HG03039 (cell line): Measurements from ENCODE around the gene ZNF639.

Source experiments
- ATAC-seq: cut with Tn5 transposase; IDR thresholded peaks from one replicate; pipeline ENCODE4 v1.9.1; 2021; ENCODE audit warnings: mild to moderate bottlenecking, moderate library complexity; ENCODE audit not compliant: unreplicated experiment

Gene ZNF639

GRCh38 chr3:179309225-179310078 lies 13.4 kb upstream of the ZNF639 start:
- ATAC-seq: peak; percentile 76

GRCh38 chr3:179318876-179319275 lies 4.0 kb upstream of the ZNF639 start:
- no peak for ATAC-seq

- no peak for ATAC-seq
Observed at GRCh38 chr3:179321668-179322285, 1.1 kb upstream of the ZNF639 start.

- peak; percentile 39 for ATAC-seq
Observed at GRCh38 chr3:179323197-179324110, 623 bp downstream of the ZNF639 start.

GRCh38 chr3:179324270-179324754 lies 1.5 kb downstream of the ZNF639 start:
- no peak for ATAC-seq

GRCh38 chr3:179330438-179330837 lies 7.6 kb downstream of the ZNF639 start:
- ATAC-seq: no peak

GRCh38 chr3:179332240-179332639 lies 9.4 kb downstream of the ZNF639 start:
- ATAC-seq: no peak

GRCh38 chr3:179333084-179333483 lies 10.3 kb downstream of the ZNF639 start:
- no peak for ATAC-seq

- ATAC-seq: no peak
Observed at GRCh38 chr3:179336345-179336929, 13.6 kb downstream of the ZNF639 start.

- peak; percentile 94 for ATAC-seq
Observed at GRCh38 chr3:179347345-179348194, 24.7 kb downstream of the ZNF639 start, which contains the start of gene MFN1. Gene MFN1 (plus strand): TSS chr3:179347709. CDS start chr3:179348852, 1,143 bp downstream.

GRCh38 chr3:179348325-179349013 lies 25.6 kb downstream of the ZNF639 start:
- ATAC-seq: peak; percentile 53

- ATAC-seq: no peak
Observed at GRCh38 chr3:179355996-179356395, 33.2 kb downstream of the ZNF639 start.

GRCh38 chr3:179363332-179363731 lies 40.5 kb downstream of the ZNF639 start:
- ATAC-seq: no peak

- ATAC-seq: no peak
Observed at GRCh38 chr3:179369621-179370020, 46.8 kb downstream of the ZNF639 start.

- ATAC-seq: no peak
Observed at GRCh38 chr3:179373938-179374337, 51.1 kb downstream of the ZNF639 start.

GRCh38 chr3:179375091-179375999 lies 52.5 kb downstream of the ZNF639 start:
- no peak for ATAC-seq

GRCh38 chr3:179376474-179376873 lies 53.6 kb downstream of the ZNF639 start:
- no peak for ATAC-seq
